Measurements from ENCODE around the gene PTPRN. TPM values are rescaled to one million over a fixed set of nuclear protein-coding genes. Genes with fewer than 3 reads are reported as not detected.

PTPRN gene
- total RNA-seq, 1 experiment from 2014 or later: not detected

DNA sequence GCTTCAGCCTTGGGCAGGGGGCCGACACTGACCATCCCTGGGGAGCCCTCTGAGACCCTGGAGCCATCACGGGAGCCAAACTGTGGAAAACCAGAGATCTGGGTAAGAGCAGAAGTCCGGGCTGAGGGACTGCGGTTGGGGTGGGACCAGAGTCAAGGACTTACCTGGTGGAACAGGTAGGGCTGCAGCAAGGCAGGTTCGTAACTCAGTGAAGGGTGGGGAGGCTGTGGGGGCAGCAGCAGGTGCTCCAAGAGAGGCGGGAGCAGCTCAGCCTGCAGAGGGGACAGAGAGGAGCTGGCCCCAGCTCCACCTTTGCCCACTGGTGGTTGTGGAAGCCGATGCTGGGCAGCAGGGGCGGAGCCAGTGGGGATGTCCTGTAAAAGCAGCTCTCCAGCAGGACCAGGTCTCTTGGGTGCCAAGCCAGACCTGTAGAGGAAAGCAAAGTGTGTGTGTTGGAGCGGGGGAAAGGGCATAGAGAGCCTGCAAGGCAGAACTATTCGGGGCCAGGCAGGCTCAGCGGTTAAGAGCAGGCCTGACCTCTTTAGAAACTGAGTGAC lies 6.7 kb downstream of the PTPRN start:
- no TSS peak for BruUV-seq (replicated peaks)
- POLR2A ChIA-PET: no interaction called here
- no peak for ATAC-seq

More for the DNA sequence above, 6.7 kb downstream of the PTPRN start:
- H3K9ac ChIP-seq (ENCODE audit: low read length): no peak overlapping the region
- H3K36me3 ChIP-seq (ENCODE audit: control insufficient read depth in 1 of 2, insufficient read depth in 2 of 2, low read length in 2 of 2): no peaks in the 10 kb centered on the region
- intact Hi-C loops (cut with micrococcal nuclease): no loop called here
- ChIA-PET RAD21 (ENCODE audit: low non-redundant PET in 1 of 2, low total read pairs in 2 of 2, uncharacterized antibody in 2 of 2, unreplicated experiment in 2 of 2) (no interaction called here), CTCF (interaction anchor here (1.3 kb wide), 1 partner anchor 7 kb away, joined by 5 read pairs; no protein-coding TSS in a partner anchor)
- H2AFZ ChIP-seq (ENCODE audit: low read depth, low read length, poor library complexity, severe bottlenecking): no peak overlapping the region
- no peaks in the 10 kb centered on the region for H3K79me2 ChIP-seq (ENCODE audit: insufficient read depth, low read length)
- no peaks in the 10 kb centered on the region for H4K20me1 ChIP-seq (ENCODE audit: insufficient read depth)
- H3K27me3 ChIP-seq (ENCODE audit: insufficient read depth, low read length): peaks cover 66% of the 10 kb centered on the region
- TF ChIP-seq YY1 (IDR thresholded peaks at IDR 0.05; ENCODE audit: extremely low read depth, insufficient replicate concordance, low read depth, low read length) (no peak), CBX3 (IDR thresholded peaks at IDR 0.05; ENCODE audit: low read depth) (no peak), POLR2A (IDR thresholded peaks at IDR 0.05; ENCODE audit: borderline replicate concordance, extremely low read depth, insufficient read depth, insufficient read length) (no peak), CEBPB (IDR thresholded peaks at IDR 0.05; ENCODE audit: low read depth) (no peak), ZFX (IDR thresholded peaks at IDR 0.05) (no peak), EZH2 (IDR thresholded peaks at IDR 0.05) (no peak), ZNF274 (IDR thresholded peaks at IDR 0.05; ENCODE audit: low read depth, low read length) (no peak), EGR1 (IDR thresholded peaks at IDR 0.05; ENCODE audit: low read depth) (no peak), TCF7L2 (IDR thresholded peaks at IDR 0.05; ENCODE audit: borderline replicate concordance, extremely low read depth, insufficient read depth, insufficient read length) (no peak), ELF1 (IDR thresholded peaks at IDR 0.05; ENCODE audit: borderline replicate concordance, low read depth) (no peak), RAD21 (IDR thresholded peaks at IDR 0.05; ENCODE audit: low read depth) (no peak), SRF (IDR thresholded peaks at IDR 0.05; ENCODE audit: low read depth) (no peak), EZH2phosphoT487 (IDR thresholded peaks at IDR 0.05; ENCODE audit: borderline replicate concordance) (no peak), POLR2AphosphoS5 (IDR thresholded peaks at IDR 0.05; ENCODE audit: low read depth, low read length) (no peak)
- TF ChIP-seq, protein P1, sequence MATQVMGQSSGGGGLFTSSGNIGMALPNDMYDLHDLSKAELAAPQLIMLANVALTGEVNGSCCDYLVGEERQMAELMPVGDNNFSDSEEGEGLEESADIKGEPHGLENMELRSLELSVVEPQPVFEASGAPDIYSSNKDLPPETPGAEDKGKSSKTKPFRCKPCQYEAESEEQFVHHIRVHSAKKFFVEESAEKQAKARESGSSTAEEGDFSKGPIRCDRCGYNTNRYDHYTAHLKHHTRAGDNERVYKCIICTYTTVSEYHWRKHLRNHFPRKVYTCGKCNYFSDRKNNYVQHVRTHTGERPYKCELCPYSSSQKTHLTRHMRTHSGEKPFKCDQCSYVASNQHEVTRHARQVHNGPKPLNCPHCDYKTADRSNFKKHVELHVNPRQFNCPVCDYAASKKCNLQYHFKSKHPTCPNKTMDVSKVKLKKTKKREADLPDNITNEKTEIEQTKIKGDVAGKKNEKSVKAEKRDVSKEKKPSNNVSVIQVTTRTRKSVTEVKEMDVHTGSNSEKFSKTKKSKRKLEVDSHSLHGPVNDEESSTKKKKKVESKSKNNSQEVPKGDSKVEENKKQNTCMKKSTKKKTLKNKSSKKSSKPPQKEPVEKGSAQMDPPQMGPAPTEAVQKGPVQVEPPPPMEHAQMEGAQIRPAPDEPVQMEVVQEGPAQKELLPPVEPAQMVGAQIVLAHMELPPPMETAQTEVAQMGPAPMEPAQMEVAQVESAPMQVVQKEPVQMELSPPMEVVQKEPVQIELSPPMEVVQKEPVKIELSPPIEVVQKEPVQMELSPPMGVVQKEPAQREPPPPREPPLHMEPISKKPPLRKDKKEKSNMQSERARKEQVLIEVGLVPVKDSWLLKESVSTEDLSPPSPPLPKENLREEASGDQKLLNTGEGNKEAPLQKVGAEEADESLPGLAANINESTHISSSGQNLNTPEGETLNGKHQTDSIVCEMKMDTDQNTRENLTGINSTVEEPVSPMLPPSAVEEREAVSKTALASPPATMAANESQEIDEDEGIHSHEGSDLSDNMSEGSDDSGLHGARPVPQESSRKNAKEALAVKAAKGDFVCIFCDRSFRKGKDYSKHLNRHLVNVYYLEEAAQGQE (IDR thresholded peaks at IDR 0.05; ENCODE audit: low read depth): no peak
- TF ChIP-seq, protein P2, sequence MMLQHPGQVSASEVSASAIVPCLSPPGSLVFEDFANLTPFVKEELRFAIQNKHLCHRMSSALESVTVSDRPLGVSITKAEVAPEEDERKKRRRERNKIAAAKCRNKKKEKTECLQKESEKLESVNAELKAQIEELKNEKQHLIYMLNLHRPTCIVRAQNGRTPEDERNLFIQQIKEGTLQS (IDR thresholded peaks at IDR 0.05): no peak
- TF ChIP-seq, protein P3, sequence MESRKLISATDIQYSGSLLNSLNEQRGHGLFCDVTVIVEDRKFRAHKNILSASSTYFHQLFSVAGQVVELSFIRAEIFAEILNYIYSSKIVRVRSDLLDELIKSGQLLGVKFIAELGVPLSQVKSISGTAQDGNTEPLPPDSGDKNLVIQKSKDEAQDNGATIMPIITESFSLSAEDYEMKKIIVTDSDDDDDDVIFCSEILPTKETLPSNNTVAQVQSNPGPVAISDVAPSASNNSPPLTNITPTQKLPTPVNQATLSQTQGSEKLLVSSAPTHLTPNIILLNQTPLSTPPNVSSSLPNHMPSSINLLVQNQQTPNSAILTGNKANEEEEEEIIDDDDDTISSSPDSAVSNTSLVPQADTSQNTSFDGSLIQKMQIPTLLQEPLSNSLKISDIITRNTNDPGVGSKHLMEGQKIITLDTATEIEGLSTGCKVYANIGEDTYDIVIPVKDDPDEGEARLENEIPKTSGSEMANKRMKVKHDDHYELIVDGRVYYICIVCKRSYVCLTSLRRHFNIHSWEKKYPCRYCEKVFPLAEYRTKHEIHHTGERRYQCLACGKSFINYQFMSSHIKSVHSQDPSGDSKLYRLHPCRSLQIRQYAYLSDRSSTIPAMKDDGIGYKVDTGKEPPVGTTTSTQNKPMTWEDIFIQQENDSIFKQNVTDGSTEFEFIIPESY (IDR thresholded peaks at IDR 0.05; ENCODE audit: extremely low read depth, insufficient replicate concordance, low read length): no peak
- H3K9me2 ChIP-seq (ENCODE audit: insufficient read depth): no peaks in the 10 kb centered on the region
- H3K27ac ChIP-seq (ENCODE audit: low read depth, low read length): no peak overlapping the region
- H3K9me3 ChIP-seq (ENCODE audit: control insufficient read depth in 1 of 2, insufficient read depth in 1 of 2, low read depth in 1 of 2, low read length in 2 of 2): no peaks in the 10 kb centered on the region
- H3K4me1 ChIP-seq (ENCODE audit: control insufficient read depth in 1 of 2, insufficient read depth in 2 of 2, low read length in 2 of 2): peaks cover 3 to 5% of the 10 kb centered on the region in 2 experiments; a peak in 3 of 4 replicates
- H3K4me2 ChIP-seq (ENCODE audit: low read length): no peak overlapping the region
- H3K4me3 ChIP-seq (replicated peaks in 1 of 2; ENCODE audit: low read depth in 1 of 2, low read length in 2 of 2): no peak overlapping the region
- DNase-seq (ENCODE audit: low read depth, low spot score): no peak

Measured in HCT116 (cell line).